ENCODE data around the gene CFAP99.

CFAP99 gene

DNA sequence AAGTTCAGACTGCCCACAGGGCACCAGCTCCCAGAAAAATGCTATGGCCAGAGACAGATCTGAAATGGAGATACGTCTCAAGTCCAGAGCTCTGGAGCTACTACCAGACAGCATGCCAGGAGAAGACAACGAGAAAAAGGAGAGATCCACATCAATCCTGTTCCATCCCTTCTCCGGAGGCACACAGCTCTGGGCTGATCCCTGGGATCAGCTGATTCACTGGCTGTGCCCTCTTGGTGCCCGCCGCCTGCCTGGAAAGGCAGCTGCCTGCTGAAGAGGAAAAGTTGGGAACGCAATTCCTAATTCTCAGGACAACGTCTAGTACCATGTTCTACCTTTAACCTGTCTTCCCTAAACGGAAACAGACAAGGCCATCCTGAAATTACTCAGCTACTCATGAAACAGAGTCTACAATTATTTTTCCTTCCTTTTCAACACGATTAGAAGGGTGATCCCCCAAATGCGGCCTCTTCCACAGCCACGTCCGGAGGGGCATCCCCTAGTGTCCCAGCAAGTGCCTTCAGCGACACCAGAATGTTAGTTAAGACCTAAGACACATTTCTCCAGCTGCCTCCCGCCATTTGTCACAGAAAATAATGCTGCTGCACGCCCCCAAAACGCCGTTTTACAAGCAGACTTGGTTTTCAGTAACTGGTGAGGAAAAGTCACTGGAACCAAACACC is 2.7 kb upstream of the CFAP99 start:
- TF ChIP-seq ARNT (IDR thresholded peaks at IDR 0.05) (no peak), FOXM1 (IDR thresholded peaks at IDR 0.05; ENCODE audit: borderline replicate concordance) (no peak), ZNF384 (IDR thresholded peaks at IDR 0.05) (no peak), BHLHE40 (IDR thresholded peaks at IDR 0.05; ENCODE audit: borderline replicate concordance) (no peak), SP1 (IDR thresholded peaks at IDR 0.05) (no peak), LEF1 (IDR thresholded peaks at IDR 0.05; ENCODE audit: borderline replicate concordance) (no peak), TARDBP (IDR thresholded peaks at IDR 0.05) (no peak), NFRKB (IDR thresholded peaks at IDR 0.05) (no peak), FOXA1 (IDR thresholded peaks at IDR 0.05) (no peak), HDGF (IDR thresholded peaks at IDR 0.05; ENCODE audit: borderline replicate concordance) (no peak), CTBP1 (IDR thresholded peaks at IDR 0.05; ENCODE audit: borderline replicate concordance) (no peak), FOXK2 (IDR thresholded peaks at IDR 0.05) (no peak), L3MBTL2 (conservative IDR thresholded peaks at IDR 0.05) (no peak), ELF4 (IDR thresholded peaks at IDR 0.05) (no peak), SUZ12 (IDR thresholded peaks at IDR 0.05) (no peak)
- TF ChIP-seq, protein P1, sequence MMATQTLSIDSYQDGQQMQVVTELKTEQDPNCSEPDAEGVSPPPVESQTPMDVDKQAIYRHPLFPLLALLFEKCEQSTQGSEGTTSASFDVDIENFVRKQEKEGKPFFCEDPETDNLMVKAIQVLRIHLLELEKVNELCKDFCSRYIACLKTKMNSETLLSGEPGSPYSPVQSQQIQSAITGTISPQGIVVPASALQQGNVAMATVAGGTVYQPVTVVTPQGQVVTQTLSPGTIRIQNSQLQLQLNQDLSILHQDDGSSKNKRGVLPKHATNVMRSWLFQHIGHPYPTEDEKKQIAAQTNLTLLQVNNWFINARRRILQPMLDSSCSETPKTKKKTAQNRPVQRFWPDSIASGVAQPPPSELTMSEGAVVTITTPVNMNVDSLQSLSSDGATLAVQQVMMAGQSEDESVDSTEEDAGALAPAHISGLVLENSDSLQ (IDR thresholded peaks at IDR 0.05) = no peak
- POLR2A ChIA-PET = interaction anchor here (0.8 to 1.3 kb wide), 4 partner anchors 12 to 195 kb away, joined by 3 to 4 read pairs (median 3); partner anchors contain the start of gene MXD4
- DNase-seq (ENCODE audit: extremely low spot score) = no peak
- CTCF ChIA-PET = interaction anchor here (1.1 to 1.8 kb wide), 2 partner anchors 23 to 42 kb away, joined by 3 to 5 read pairs; no protein-coding TSS in a partner anchor

DNA sequence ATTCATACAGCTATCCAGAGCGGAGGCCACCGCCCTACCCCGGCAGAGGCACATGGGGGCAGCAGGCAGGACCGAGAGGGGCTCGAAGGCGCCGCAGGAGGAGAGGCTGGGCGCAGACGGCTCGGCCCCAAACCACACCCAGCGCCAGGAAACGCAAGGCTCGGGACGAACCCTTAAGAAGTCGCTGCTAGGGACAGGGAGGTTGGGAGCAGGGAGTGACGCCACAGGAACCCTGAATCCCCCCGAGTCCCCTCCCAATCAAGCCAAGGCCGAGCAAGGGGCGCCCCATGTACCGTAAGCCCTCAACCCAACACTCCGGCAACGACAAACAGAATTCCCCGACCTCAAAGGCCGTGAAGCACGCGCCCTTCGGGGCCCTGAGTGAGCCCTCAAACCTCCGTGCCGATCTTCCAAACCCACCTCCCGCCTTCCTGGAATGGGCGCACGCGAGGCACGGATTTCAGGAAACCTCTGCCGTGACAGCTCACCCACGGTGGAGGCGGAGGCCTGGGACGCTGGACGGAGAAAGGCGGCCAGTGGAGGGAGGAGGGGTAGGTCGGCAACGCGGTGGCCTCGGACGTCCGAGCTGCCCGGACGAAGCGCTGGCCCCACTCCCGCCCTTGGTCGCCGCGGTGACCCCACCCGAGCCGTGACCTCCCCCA is 2.1 kb upstream of the CFAP99 start:
- ChIA-PET CTCF (interaction anchor here (1.8 kb wide), 1 partner anchor 43 kb away, joined by 5 read pairs; no protein-coding TSS in a partner anchor), POLR2A (interaction anchor here (0.8 to 1.3 kb wide), 2 partner anchors 13 to 196 kb away, joined by 3 read pairs; no protein-coding TSS in a partner anchor)
- TF ChIP-seq ARNT (IDR thresholded peaks at IDR 0.05) = no peak
- TF ChIP-seq FOXK2 (IDR thresholded peaks at IDR 0.05) = no peak
- no peak for TF ChIP-seq HDGF (IDR thresholded peaks at IDR 0.05; ENCODE audit: borderline replicate concordance)
- no peak for TF ChIP-seq FOXA1 (IDR thresholded peaks at IDR 0.05)
- TF ChIP-seq L3MBTL2 (conservative IDR thresholded peaks at IDR 0.05) = no peak
- TF ChIP-seq ELF4 (IDR thresholded peaks at IDR 0.05) = no peak
- no peak for TF ChIP-seq CTBP1 (IDR thresholded peaks at IDR 0.05; ENCODE audit: borderline replicate concordance)
- no peak for TF ChIP-seq TARDBP (IDR thresholded peaks at IDR 0.05)
- TF ChIP-seq, protein P1 (IDR thresholded peaks at IDR 0.05) = no peak
- no peak for TF ChIP-seq SP1 (IDR thresholded peaks at IDR 0.05)
- TF ChIP-seq ZNF384 (IDR thresholded peaks at IDR 0.05) = no peak
- TF ChIP-seq LEF1 (IDR thresholded peaks at IDR 0.05; ENCODE audit: borderline replicate concordance) = no peak
- TF ChIP-seq NFRKB (IDR thresholded peaks at IDR 0.05) = no peak
- TF ChIP-seq FOXM1 (IDR thresholded peaks at IDR 0.05; ENCODE audit: borderline replicate concordance) = no peak
- no peak for TF ChIP-seq SUZ12 (IDR thresholded peaks at IDR 0.05)
- TF ChIP-seq BHLHE40 (IDR thresholded peaks at IDR 0.05; ENCODE audit: borderline replicate concordance) = no peak
- DNase-seq (ENCODE audit: extremely low spot score) = no peak

DNA sequence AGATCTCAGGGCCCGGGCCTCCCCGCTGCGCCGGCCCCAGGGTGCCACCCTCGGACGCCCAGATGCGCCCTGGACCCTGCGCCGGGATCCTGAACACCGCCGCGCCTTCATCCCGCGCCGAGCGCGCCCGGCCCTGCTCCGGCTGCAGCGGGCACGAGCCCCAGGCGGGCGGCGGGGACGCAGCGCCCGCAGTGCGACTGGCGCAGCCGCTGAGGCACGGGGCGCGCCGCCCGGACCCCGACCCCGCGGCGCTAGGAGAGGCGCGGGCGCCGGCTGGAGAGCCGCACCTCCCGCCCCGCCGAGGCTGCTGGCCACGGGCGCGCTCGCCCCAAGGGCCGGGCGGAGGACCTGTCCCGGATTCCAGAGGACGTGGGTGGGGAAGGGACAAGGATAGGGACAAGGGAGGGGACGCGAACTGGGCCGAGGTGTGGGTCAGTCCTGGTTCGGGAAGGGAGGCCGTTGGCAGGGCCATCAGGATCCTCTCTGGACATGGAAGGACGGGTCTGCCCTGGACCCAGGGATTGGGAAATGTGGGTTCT is 1.5 kb upstream of the CFAP99 start:
- POLR2A ChIA-PET = no interaction called here
- peak; percentile 32 for DNase-seq (ENCODE audit: extremely low spot score)

DNA sequence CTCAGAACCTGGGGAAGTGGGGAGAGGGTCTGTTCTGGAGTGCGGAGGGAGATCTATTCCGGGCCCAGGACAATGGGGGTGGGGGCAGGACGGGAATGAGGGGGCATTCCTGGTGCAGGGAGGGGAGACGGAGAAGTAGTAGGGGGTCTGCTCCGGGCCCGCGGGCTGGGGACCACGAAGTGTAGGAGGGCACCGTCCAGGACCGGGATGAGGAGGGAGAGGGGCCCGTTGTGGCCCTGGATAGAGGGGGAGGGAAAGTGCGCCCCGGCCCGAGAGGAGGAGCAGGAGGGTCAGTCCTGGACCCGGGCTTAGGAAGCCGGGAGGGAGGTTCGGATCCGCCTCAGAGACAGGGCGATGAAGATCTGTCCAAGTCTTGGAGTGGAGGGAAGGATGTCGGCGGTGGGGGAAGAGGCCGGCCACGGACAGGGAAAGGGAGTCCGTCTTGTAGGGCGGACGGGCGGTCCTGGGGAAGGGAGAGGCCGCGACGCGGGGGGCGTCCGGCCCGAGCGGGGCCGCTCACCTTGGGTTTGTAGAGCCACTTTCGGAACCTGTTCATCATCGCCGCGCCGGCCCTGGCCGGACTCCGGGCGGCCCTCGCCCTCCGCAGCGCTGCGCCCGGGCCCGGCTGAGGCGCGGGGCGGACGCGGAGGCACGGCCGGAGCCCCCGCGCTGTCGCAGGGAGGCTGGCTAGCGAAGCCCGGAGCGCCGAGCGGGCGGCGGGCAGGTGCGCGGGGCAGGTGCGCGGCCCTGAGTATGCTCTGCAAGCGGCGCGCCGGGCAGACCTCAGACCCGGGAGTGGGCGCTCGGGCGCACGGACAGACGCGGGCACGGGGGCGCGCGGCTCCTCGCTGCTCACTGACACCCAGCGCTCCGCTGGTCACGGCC is 748 bp upstream of the CFAP99 start, which contains the start of gene ZFYVE28:
Gene ZFYVE28 (minus strand): TSS at position 881 of the 885 bp plus-strand sequence. CDS start 322 bp downstream, at position 559.
- CTCF ChIA-PET = no interaction called here
- TF ChIP-seq ELF4 (IDR thresholded peaks at IDR 0.05) = no peak
- TF ChIP-seq BHLHE40 (IDR thresholded peaks at IDR 0.05; ENCODE audit: borderline replicate concordance) = no peak
- TF ChIP-seq NFRKB (IDR thresholded peaks at IDR 0.05) = no peak
- TF ChIP-seq SUZ12 (IDR thresholded peaks at IDR 0.05) = no peak
- TF ChIP-seq, protein P1 (IDR thresholded peaks at IDR 0.05) = no peak
- no peak for TF ChIP-seq ZNF384 (IDR thresholded peaks at IDR 0.05)
- no peak for TF ChIP-seq FOXK2 (IDR thresholded peaks at IDR 0.05)
- TF ChIP-seq L3MBTL2 (conservative IDR thresholded peaks at IDR 0.05) = no peak
- no peak for TF ChIP-seq ARNT (IDR thresholded peaks at IDR 0.05)
- POLR2A ChIA-PET = interaction anchor here (0.6 to 1.4 kb wide), 5 partner anchors 10 to 156 kb away, joined by 3 to 5 read pairs (median 3); no protein-coding TSS in a partner anchor
- peak; percentile 44 for DNase-seq (ENCODE audit: extremely low spot score)

More for the DNA sequence above, 1.5 kb upstream of the CFAP99 start:
- TF ChIP-seq FOXA1 (IDR thresholded peaks at IDR 0.05) (no peak), L3MBTL2 (conservative IDR thresholded peaks at IDR 0.05) (no peak), FOXK2 (IDR thresholded peaks at IDR 0.05) (no peak), NFRKB (IDR thresholded peaks at IDR 0.05) (no peak), CTBP1 (IDR thresholded peaks at IDR 0.05; ENCODE audit: borderline replicate concordance) (no peak)
- TF ChIP-seq, protein P1 (IDR thresholded peaks at IDR 0.05) = no peak
- CTCF ChIA-PET = no interaction called here

Measured in HEK293T (cell line).